HepG2 (cell line): ENCODE measurements around the gene CUL4B. TPM values are rescaled to one million over a fixed set of nuclear protein-coding genes. Genes with fewer than 3 reads are reported as not detected.

ENCODE experiments used
- ATAC-seq: fragments of 200-7000 bp; cut with Tn5 transposase; 3 replicates; pipeline ENCODE4 v1.9.1; 2020; ENCODE audit warnings: mild to moderate bottlenecking, moderate library complexity
- BruUV-seq: library from RNA; stranded (reverse); fragments of 400-500 nt; replicated peaks from 2 replicates; lab custom pipeline; 2021; lab: Mats Ljungman, UMichigan
- CTCF ChIA-PET: fragments of 300-600 bp; formaldehyde crosslinking; extraction: SDS; loops from one replicate; lab custom pipeline; 2021; ENCODE audit warnings: low total read pairs, inconsistent platforms, low intra/inter-chr PET ratio; lab: Yijun Ruan, JAX
- POLR2A ChIA-PET: fragments of 350-600 bp; sonication (Branson Sonifier 250); formaldehyde crosslinking; loops from one replicate; lab custom pipeline; 2020; ENCODE audit warnings: antibody characterized with exemption, inconsistent platforms; lab: Yijun Ruan, JAX
- DNase-seq: peaks from one replicate; pipeline ENCODE4 v3.0.0-alpha.2; 2015; ENCODE audit warnings: low spot score
- FAIRE-seq: peaks from 3 replicates; lab custom pipeline; 2011; peaks lifted over from hg19 to GRCh38; lab: Jason Lieb, UNC
- H2AFZ ChIP-seq: one replicate; pipeline ENCODE4 v1.6.1; 2011; ENCODE audit warnings: low read length, inconsistent platforms
- H3K27ac ChIP-seq: fragments of 300-600 bp; 3 replicates; pipeline ENCODE4 v1.8.0; 2011; ENCODE audit warnings: mixed run types, mild to moderate bottlenecking, mixed read lengths, low read length, inconsistent platforms; ENCODE audit not compliant: insufficient read depth; ENCODE audit errors: extremely low read length
- H3K27me3 ChIP-seq, 2 experiments: fragments of 200-600 bp in 1 of 2; 2 replicates in 1 of 2; 3 replicates in 1 of 2; pipeline versions ENCODE4 v1.6.0 to v1.8.0; 2011; ENCODE audit warnings: low read length in 2 of 2, mild to moderate bottlenecking in 2 of 2, moderate library complexity in 2 of 2, inconsistent platforms in 1 of 2; ENCODE audit not compliant: insufficient read depth in 2 of 2, control insufficient read depth in 1 of 2
- H3K36me3 ChIP-seq, 2 experiments: fragments of 200-600 bp in 1 of 2; replicated peaks in 1 of 2; 2 replicates in 1 of 2; 3 replicates in 1 of 2; pipeline versions ENCODE4 v1.5.1 to v1.8.0; 2011; ENCODE audit warnings: low read length in 2 of 2, inconsistent platforms in 1 of 2; ENCODE audit not compliant: insufficient read depth in 2 of 2, control insufficient read depth in 1 of 2
- H3K4me1 ChIP-seq: 2 replicates; pipeline ENCODE4 v1.5.1; 2012; ENCODE audit warnings: low read length, inconsistent platforms; ENCODE audit not compliant: insufficient read depth
- H3K4me2 ChIP-seq: 2 replicates; pipeline ENCODE4 v1.6.0; 2011; ENCODE audit warnings: low read depth, low read length, inconsistent platforms
- H3K4me3 ChIP-seq, 3 experiments: fragments of 200-600 bp in 1 of 3; sonication (generic), shearing (Covaris generic) in 1 of 3; replicated peaks in 1 of 3; 2 replicates each; pipeline ENCODE4 v1.5.1; 2011 to 2016; ENCODE audit warnings: low read length in 3 of 3, inconsistent platforms in 2 of 3, low read depth in 2 of 3, mild to moderate bottlenecking in 2 of 3, control low read depth in 1 of 3, mixed read lengths in 1 of 3; ENCODE audit not compliant: insufficient read depth in 1 of 3
- H3K79me2 ChIP-seq: one replicate; pipeline ENCODE4 v1.6.1; 2011; ENCODE audit warnings: low read length, inconsistent platforms; ENCODE audit not compliant: insufficient read depth
- H3K9ac ChIP-seq: 2 replicates; pipeline ENCODE4 v1.6.0; 2011; ENCODE audit warnings: mild to moderate bottlenecking, low read depth, low read length, inconsistent platforms; ENCODE audit not compliant: insufficient read depth
- H3K9me3 ChIP-seq: 2 replicates; pipeline ENCODE4 v1.5.1; 2012; ENCODE audit warnings: mild to moderate bottlenecking, low read length
- H4K20me1 ChIP-seq: 2 replicates; pipeline ENCODE4 v1.6.0; 2011; ENCODE audit warnings: inconsistent platforms, mild to moderate bottlenecking, low read length, moderate library complexity; ENCODE audit not compliant: insufficient read depth
- DMAP1 ChIP-seq: IDR thresholded peaks from 2 replicates; pipeline ENCODE4 v1.6.1; 2016
- EEA1 ChIP-seq: sonication (generic); formaldehyde crosslinking; IDR thresholded peaks from 2 replicates; pipeline ENCODE4 v1.5.1; 2020; ENCODE audit warnings: mild to moderate bottlenecking, missing genetic modification reagents, borderline replicate concordance
- HOXA5 ChIP-seq: sonication (generic); formaldehyde crosslinking; IDR thresholded peaks from 2 replicates; pipeline ENCODE4 v1.4.0; 2020; ENCODE audit warnings: missing genetic modification reagents
- MIER3 ChIP-seq: IDR thresholded peaks from 2 replicates; pipeline ENCODE4 v1.6.1; 2016; ENCODE audit warnings: missing compliant biosample characterization, borderline replicate concordance
- MTA1 ChIP-seq: sonication (generic); formaldehyde crosslinking; IDR thresholded peaks from 2 replicates; pipeline ENCODE4 v1.4.0; 2020; ENCODE audit warnings: missing genetic modification reagents, mild to moderate bottlenecking, borderline replicate concordance
- NR2C2 ChIP-seq: sonication (generic); formaldehyde crosslinking; IDR thresholded peaks from 2 replicates; pipeline ENCODE4 v1.4.0; 2020; ENCODE audit warnings: missing genetic modification reagents, mild to moderate bottlenecking, moderate library complexity, borderline replicate concordance
- POLR2AphosphoS5 ChIP-seq: IDR thresholded peaks from 2 replicates; pipeline ENCODE4 v1.6.1; 2012; ENCODE audit warnings: low read depth, low read length
- ZBTB8A ChIP-seq: sonication (generic); formaldehyde crosslinking; IDR thresholded peaks from 2 replicates; pipeline ENCODE4 v1.4.0; 2020; ENCODE audit warnings: mild to moderate bottlenecking, low read depth, missing genetic modification reagents, borderline replicate concordance
- ZNF138 ChIP-seq: sonication (generic); formaldehyde crosslinking; IDR thresholded peaks from 2 replicates; pipeline ENCODE4 v1.5.0; 2020; ENCODE audit warnings: mild to moderate bottlenecking, low read depth, missing genetic modification reagents
- ZNF207 ChIP-seq: fragments of 450-650 bp; IDR thresholded peaks from 2 replicates; pipeline ENCODE4 v1.6.1; 2016; ENCODE audit warnings: antibody characterized with exemption, borderline replicate concordance
- ZNF615 ChIP-seq: sonication (generic); formaldehyde crosslinking; IDR thresholded peaks from 2 replicates; pipeline ENCODE4 v1.5.0; 2020; ENCODE audit warnings: mild to moderate bottlenecking, missing genetic modification reagents, borderline replicate concordance
- ZNF644 ChIP-seq: IDR thresholded peaks from 2 replicates; pipeline ENCODE4 v1.6.1; 2016; ENCODE audit warnings: low read depth
- ZNF678 ChIP-seq: sonication (generic); formaldehyde crosslinking; IDR thresholded peaks from 2 replicates; pipeline ENCODE4 v1.4.0; 2020; ENCODE audit warnings: mild to moderate bottlenecking, missing genetic modification reagents
- whole genome bisulfite sequencing: methylation state at CpG from one replicate; pipeline ENCODE4 v1.1.6; 2017; ENCODE audit warnings: low lambda C conversion rate; 5-methylcytosine and 5-hydroxymethylcytosine counted together
- in situ Hi-C: cut with HindIII; loops from 2 replicates; pipeline ENCODE4 v1.10.0; 2017; ENCODE audit warnings: low pct_unique_long_range_greater_than_20kb; ENCODE audit not compliant: extremely low pct_ligation_motif_present
- intact Hi-C: fragments of 100-400 bp; cut with micrococcal nuclease; formaldehyde crosslinking; loops from one replicate; pipeline ENCODE4 v1.10.0; 2022; ENCODE audit not compliant: unreplicated experiment
- polyA plus RNA-seq, 8 experiments: library from polyadenylated mRNA; depleted of rRNA in 3 of 8; stranded (reverse) in 7 of 8; unstranded in 1 of 8; fragments of >200 nt; fragmentation: Illumina TruSeq in 4 of 8; extraction: Trizol in 4 of 8; gene quantifications; 2 replicates each; pipeline versions ENCODE4 v1.2.1 to v1.2.3, GENCODE V29; 2011 to 2016; ENCODE audit warnings: low read depth in 4 of 8, missing spikeins in 1 of 8, mixed read lengths in 1 of 8; ENCODE audit not compliant: insufficient read depth in 1 of 8
- total RNA-seq, 5 experiments: library from RNA; depleted of rRNA; stranded (reverse); fragments of >200 nt; fragmentation: Illumina TruSeq; extraction: Trizol; gene quantifications; 2 replicates each; pipeline ENCODE4 v1.2.3, GENCODE V29; 2016; ENCODE audit warnings: low read depth in 1 of 5
- TF ChIP-seq, protein P1 (sequence below): sonication (generic); formaldehyde crosslinking; IDR thresholded peaks from 2 replicates; pipeline ENCODE4 v1.4.0; 2020; ENCODE audit warnings: missing genetic modification reagents
- TF ChIP-seq, protein P2 (sequence below): IDR thresholded peaks from 2 replicates; pipeline ENCODE4 v1.6.1; 2016; ENCODE audit warnings: missing genetic modification reagents, missing compliant biosample characterization

The CUL4B gene
- total and polyA plus RNA-seq, 2 of the 13 experiments (the other 11 are each of a cell fraction or from before 2014, with no cell fraction given) = 21.6 to 28.5 TPM

DNA sequence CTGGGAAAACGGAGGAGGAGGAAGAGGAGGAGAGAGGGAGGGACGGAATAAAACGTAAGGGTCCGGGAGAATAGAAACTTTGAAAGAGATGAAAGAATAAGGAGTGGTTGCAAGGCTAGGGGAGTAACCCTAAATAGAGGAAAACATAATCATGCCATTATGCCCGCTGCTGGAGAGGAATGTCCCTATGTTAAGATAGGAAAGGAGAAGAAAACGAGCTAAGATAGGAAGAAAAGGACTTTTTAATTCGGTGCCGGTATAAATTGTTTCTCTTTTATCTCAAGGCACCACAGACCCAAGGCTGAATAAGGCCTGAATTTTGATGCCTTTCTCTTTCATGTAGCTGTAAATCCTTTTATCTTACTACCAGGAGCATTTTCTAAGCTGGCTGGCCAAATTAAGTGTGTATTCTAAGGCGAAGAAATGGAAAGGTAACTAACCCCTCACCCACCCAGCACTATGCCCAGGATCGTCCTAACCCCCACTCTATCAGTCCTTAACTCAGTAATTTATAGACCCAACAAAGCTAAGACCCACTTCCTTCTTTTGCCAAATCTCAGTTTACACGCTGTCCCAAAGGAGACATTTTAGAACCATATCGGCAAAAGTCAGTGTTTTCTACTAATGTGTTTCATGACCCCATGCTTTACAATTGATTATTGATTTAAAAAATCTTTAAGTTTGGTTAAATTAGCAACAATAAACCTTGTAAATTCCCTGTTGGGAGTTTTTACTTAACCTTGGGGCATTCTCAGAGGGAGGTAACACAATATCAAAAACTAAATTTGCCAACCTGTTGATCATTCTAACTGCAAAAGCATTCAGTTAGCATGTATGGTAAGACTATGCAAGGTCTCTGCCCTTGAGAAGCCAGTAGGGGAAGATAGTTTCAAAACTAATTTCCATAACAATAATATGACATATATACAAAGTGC is 1.1 kb upstream of the CUL4B start:
- 8% methylated on average over 12 of the region's 12 CpGs for WGBS
- in situ Hi-C loops (loop anchor here (10.0 kb wide), 1 partner anchor 63 kb away; no protein-coding TSS in a partner anchor), intact Hi-C loops (loop anchor here (1.0 to 5.0 kb wide), 2 partner anchors 42 to 50 kb away; partner anchors contain the start of gene MCTS1)
- ChIA-PET POLR2A (interaction anchor here (0.8 to 3.2 kb wide), 14 partner anchors 11 to 709 kb away, joined by 3 to 42 read pairs (median 8); partner anchors contain the start of genes C1GALT1C1, MCTS1, UPF3B and ZBTB33), CTCF (no interaction called here)
- Histone ChIP-seq H3K9me3 (no peaks in the 10 kb centered on the region), H4K20me1 (no peaks in the 10 kb centered on the region), H3K27ac (peak overlapping the region; percentile 98), H3K4me3 (peak overlapping the region; percentile 74 to 84 (median 81)), H3K79me2 (peaks cover 31% of the 10 kb centered on the region), H3K4me2 (peak overlapping the region; percentile 69), H3K27me3 (no peaks in the 10 kb centered on the region), H2AFZ (no peak overlapping the region), H3K4me1 (peaks cover 50% of the 10 kb centered on the region), H3K9ac (peak overlapping the region; percentile 80), H3K36me3 (peaks cover 0 to 4% of the 10 kb centered on the region in 2 experiments; a peak in 1 of 5 replicates)
- no peak for ATAC-seq
- no peak for FAIRE-seq
- TSS peak; percentile 95 for BruUV-seq
- TF ChIP-seq ZBTB8A (CRISPR knock-in tag) (no peak), NR2C2 (CRISPR knock-in tag) (no peak), POLR2AphosphoS5 (peak; percentile 39; the same call in 1 of the 2 replicates), ZNF138 (CRISPR knock-in tag) (no peak), DMAP1 (CRISPR knock-in tag) (0 out of 2 replicates have a peak, but pooled peaks have one; percentile 6), EEA1 (no peak), MIER3 (no peak), ZNF644 (CRISPR knock-in tag) (no peak), HOXA5 (CRISPR knock-in tag) (no peak), ZNF678 (CRISPR knock-in tag) (no peak), ZNF615 (CRISPR knock-in tag) (no peak), MTA1 (CRISPR knock-in tag) (no peak), ZNF207 (no peak)
- TF ChIP-seq, protein P1, sequence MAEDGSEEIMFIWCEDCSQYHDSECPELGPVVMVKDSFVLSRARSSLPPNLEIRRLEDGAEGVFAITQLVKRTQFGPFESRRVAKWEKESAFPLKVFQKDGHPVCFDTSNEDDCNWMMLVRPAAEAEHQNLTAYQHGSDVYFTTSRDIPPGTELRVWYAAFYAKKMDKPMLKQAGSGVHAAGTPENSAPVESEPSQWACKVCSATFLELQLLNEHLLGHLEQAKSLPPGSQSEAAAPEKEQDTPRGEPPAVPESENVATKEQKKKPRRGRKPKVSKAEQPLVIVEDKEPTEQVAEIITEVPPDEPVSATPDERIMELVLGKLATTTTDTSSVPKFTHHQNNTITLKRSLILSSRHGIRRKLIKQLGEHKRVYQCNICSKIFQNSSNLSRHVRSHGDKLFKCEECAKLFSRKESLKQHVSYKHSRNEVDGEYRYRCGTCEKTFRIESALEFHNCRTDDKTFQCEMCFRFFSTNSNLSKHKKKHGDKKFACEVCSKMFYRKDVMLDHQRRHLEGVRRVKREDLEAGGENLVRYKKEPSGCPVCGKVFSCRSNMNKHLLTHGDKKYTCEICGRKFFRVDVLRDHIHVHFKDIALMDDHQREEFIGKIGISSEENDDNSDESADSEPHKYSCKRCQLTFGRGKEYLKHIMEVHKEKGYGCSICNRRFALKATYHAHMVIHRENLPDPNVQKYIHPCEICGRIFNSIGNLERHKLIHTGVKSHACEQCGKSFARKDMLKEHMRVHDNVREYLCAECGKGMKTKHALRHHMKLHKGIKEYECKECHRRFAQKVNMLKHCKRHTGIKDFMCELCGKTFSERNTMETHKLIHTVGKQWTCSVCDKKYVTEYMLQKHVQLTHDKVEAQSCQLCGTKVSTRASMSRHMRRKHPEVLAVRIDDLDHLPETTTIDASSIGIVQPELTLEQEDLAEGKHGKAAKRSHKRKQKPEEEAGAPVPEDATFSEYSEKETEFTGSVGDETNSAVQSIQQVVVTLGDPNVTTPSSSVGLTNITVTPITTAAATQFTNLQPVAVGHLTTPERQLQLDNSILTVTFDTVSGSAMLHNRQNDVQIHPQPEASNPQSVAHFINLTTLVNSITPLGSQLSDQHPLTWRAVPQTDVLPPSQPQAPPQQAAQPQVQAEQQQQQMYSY (CRISPR knock-in tag) = no peak
- TF ChIP-seq, protein P2, sequence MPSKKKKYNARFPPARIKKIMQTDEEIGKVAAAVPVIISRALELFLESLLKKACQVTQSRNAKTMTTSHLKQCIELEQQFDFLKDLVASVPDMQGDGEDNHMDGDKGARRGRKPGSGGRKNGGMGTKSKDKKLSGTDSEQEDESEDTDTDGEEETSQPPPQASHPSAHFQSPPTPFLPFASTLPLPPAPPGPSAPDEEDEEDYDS = 0 out of 2 replicates have a peak, but pooled peaks have one; percentile 40
- no peak for DNase-seq
